Activated CD4-positive, CD25-positive, alpha-beta regulatory T cell treated with anti-CD3 and anti-CD28 coated beads, Interleukin-2, amount 50 U/mL, for 16 hours (primary cell): ENCODE data around the gene IL1RN.
"Not testable (repeated sequence)": the region's sequence is repeated elsewhere in the genome, so short reads cannot be mapped to it uniquely, and the experiment has no call there.

ENCODE experiments used
- DNase-seq: peaks from one replicate; pipeline ENCODE4 v3.0.0-alpha.2; 2020; ENCODE audit warnings: low read depth, low spot score

IL1RN gene, protein sequence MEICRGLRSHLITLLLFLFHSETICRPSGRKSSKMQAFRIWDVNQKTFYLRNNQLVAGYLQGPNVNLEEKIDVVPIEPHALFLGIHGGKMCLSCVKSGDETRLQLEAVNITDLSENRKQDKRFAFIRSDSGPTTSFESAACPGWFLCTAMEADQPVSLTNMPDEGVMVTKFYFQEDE

DNA sequence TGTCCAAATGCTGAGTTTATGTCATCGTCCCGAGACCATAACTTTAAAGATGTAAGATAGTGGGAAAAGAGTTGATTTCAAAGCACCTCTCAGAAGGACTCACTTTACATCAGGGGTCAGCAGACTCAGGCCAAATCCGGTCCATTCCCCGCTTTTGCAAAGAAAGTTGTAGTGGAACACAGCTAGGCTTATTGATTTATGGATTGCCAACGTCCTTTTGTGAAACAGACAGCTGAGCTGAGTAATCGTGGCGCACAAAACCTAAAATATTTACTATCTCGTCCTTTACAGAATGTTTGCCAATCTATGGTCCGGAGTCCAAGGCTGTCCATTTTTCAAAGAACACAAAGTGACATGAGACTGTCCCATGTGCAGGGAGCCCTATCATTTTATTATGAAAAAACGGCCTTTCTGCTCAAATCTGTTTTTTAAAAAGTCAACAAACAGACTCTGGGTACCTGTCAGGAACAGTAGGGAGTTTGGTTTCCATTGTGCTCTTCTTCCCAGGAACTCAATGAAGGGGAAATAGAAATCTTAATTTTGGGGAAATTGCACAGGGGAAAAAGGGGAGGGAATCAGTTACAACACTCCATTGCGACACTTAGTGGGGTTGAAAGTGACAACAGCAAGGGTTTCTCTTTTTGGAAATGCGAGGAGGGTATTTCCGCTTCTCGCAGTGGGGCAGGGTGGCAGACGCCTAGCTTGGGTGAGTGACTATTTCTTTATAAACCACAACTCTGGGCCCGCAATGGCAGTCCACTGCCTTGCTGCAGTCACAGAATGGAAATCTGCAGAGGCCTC, at the start of gene IL1RN:
TSS of gene IL1RN (plus strand) at position 754 of the 801 bp plus-strand sequence. CDS start at position 781, 27 bp downstream.
- no peak for DNase-seq

DNA sequence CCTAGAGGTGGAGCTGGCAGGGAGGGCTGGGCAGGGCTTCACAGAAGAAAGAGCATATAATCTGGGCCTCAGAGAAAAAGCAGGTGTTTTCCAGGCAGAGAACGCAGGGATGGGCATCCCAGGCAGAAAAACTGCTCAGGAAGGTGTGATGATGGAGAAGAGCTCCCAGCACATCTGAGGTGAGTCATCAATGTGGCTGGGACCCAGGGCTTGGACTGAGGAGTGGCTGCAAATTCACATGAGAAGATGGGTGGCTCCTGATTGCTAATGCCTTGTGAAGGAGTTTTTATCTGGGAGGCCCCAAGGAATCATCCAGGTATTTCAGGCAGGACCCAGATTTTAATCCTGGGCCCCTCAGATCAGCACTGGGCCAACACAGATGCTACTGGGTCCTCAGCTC, 49.5 kb upstream of the IL1RN start:
- DNase-seq = no peak

DNA sequence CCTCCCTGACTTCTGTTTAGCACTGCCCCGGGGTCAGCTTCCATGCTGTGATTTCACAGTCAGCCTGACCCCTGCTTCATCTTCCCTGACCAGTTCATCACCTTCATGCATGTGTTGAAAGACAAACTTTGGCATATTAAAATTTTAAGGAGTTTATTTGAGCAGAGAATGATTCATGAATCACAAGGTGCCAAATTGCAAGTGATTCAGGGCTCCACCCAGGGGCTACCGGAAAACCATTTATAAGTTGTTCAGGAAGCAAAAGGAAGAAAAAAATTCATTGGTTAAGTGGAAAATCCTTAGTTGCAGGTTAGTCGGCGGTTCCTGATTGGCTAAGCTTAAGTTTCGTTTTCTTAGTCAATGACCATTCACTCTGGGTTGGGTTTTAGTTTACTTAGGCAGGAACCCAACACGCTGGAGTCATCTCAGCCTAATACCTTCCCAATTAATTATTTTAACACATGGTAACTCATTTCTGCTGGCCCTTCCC, 49.0 kb upstream of the IL1RN start:
- DNase-seq = no peak

DNA sequence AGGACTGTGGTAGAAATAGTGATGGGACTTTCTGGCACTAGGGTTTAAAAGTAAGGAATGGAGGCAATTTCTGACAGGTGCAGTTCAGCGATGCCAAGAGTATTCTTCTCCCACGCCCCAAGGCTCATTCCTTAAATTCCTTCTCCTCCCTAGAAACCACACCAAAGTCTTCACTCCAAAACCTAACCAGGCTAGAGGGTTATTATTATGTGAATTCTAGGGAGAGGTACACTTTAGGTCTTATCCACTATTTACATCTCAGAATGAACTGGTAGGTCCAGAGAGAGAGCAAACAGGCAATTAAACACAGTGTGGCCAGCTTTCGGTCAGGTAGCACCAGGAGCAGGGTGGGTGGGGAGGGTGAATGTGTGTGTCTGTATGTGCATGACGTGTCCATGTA, 48.3 kb upstream of the IL1RN start:
- DNase-seq = no peak

DNA sequence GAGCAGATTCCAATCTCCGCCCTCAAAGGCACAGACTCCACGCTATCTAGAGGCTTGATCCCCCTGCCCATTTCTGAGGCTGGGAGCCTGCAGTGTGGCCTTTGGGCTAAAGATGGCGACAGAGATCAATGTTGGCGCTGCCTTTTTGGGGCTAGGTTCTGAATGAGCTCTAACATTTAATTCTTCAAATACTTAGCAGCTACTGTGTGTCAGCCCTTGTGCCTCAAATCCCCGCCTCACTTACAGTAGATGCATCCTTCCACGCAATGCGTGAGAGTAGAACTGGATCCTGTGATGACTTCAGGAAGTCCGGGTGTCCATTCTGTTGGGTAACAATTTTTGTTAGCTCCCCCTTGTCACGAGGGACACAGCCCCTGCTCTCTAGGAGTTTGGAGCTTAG, 47.3 kb upstream of the IL1RN start:
- no peak for DNase-seq

DNA sequence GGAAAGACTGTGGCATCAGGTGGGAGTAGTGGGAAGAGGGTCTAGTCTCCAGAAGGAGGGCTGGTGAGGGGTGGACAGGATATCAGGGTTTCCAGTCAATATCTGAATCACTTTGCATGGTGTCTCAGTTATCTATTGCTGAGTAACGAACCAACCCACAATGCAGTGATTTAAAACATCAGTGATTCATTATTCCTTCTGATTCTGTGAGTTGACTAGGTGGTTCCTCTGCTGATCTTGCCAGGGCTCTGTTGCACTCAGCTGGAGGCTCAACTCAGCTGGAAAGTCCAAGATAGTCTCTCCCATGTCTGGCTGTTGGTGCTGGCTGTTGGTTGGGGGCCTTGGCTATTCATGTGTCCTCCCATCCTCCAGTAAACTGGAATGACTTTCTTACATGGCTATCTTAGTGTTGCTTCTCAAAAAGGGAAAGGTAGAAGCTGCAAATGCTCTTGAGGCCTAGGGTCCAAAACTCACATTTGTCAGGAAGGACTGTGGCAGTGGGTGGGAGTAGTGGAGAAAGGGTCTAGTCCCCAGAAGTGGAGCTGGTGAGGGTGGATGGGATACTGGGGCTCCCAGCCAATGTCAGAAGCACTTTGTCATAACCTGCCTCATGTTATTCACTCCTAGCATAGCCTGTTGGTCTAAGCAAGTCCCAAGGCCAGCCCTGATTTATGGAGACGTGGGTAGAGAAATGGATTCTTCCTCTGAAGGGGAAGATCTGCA, 45.7 kb upstream of the IL1RN start:
- DNase-seq = no peak

- DNase-seq = no peak
Observed at GRCh38 chr2:113083296-113083695, 44.1 kb upstream of the IL1RN start.

DNA sequence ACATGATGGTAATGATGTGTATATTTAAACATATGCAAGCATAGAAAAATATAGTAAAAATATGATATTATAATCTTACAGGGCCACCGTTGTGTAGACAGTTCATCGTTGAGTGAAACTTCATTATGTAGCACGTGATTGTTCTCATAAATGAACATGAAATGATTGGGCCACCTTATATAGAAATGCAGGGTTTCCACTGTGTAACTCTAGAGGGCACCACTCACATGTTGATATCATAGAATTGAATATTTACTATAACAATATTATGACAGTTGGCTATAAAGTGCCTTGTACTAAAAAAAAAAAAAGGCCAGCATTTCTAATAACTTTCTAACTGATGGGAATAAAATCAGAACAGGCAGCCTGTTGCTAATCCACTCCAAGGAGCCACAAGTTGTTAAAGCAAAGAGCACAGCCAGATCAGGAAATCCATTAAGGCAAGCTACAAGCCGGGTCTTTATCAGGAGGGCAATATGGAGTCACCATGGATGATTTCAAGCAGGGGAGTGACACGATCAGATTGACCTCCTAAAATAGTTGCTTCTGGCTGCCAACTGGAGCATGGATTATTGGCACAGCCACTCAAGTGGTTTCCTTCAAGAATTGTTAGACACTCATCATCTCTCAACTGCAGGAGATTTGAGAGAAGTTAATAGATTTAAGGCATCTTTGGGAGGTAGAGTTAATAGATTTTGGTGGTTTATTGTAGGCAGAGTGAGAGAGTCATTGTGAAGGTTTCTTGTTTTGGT, 43.0 kb upstream of the IL1RN start:
- DNase-seq = no peak

- no peak for DNase-seq
Observed at GRCh38 chr2:113085542-113085941, 41.9 kb upstream of the IL1RN start.

- no peak for DNase-seq
Observed at GRCh38 chr2:113088213-113088992, 39.0 kb upstream of the IL1RN start.

- DNase-seq = no peak
Observed at GRCh38 chr2:113089916-113090315, 37.5 kb upstream of the IL1RN start.

- DNase-seq = no peak
Observed at GRCh38 chr2:113091231-113091896, 36.0 kb upstream of the IL1RN start.

GRCh38 chr2:113092864-113093612, 34.4 kb upstream of the IL1RN start:
- no peak for DNase-seq

GRCh38 chr2:113093613-113093977, 33.8 kb upstream of the IL1RN start:
- no peak for DNase-seq

GRCh38 chr2:113096306-113096705, 31.1 kb upstream of the IL1RN start:
- not testable (repeated sequence) for DNase-seq

- DNase-seq = not testable (repeated sequence)
Observed at GRCh38 chr2:113096842-113097618, 30.4 kb upstream of the IL1RN start.

GRCh38 chr2:113098041-113098440, 29.4 kb upstream of the IL1RN start:
- DNase-seq = no peak

GRCh38 chr2:113098532-113098931, 28.9 kb upstream of the IL1RN start:
- no peak for DNase-seq

DNA sequence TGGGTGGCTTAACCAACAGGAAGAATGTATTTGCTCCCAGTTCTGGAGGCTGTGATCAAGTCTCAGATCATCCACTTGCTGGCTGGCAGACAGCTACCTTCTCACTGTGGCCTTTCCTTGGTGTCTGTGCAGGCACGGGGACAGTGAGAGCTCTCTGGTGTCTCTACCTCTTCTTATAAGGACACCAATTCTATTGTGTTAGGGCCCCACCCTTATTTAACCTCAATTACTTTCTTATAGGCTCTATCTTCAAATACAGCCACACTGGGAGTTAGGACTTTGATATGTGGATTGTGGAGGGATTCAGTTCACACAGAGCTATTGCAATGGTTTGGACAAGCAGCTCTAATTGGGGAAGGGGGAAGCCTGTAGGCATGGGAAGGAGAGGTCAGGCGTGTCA, 25.3 kb upstream of the IL1RN start:
- DNase-seq = no peak
